Mesothelial cell of epicardium (in vitro differentiated cells): ENCODE measurements around the gene GMIP. TPM values are rescaled to one million over a fixed set of nuclear protein-coding genes. Genes with fewer than 3 reads are reported as not detected.
"Not testable (repeated sequence)": the region's sequence is repeated elsewhere in the genome, so short reads cannot be mapped to it uniquely, and the experiment has no call there.

Experiments
- DNase-seq, 2 experiments: peaks; one replicate each; pipeline ENCODE4 v3.0.0; 2021; ENCODE audit warnings: low spot score in 2 of 2; ENCODE audit not compliant: unreplicated experiment in 2 of 2
- H3K27ac Mint-ChIP-seq: 2 replicates; pipeline ENCODE4 v1.8.0; 2021; ENCODE audit warnings: mixed read lengths
- H3K27me3 Mint-ChIP-seq: 2 replicates; pipeline ENCODE4 v1.8.0; 2021; ENCODE audit warnings: low read depth, mixed read lengths
- H3K36me3 Mint-ChIP-seq: 2 replicates; pipeline ENCODE4 v1.8.0; 2021; ENCODE audit warnings: mixed read lengths
- H3K4me1 Mint-ChIP-seq: 2 replicates; pipeline ENCODE4 v1.8.0; 2021; ENCODE audit warnings: mixed read lengths
- H3K4me3 Mint-ChIP-seq: 2 replicates; pipeline ENCODE4 v1.8.0; 2021; ENCODE audit warnings: mild to moderate bottlenecking, moderate library complexity, mixed read lengths
- H3K9me3 Mint-ChIP-seq: 2 replicates; pipeline ENCODE4 v1.8.0; 2021; ENCODE audit warnings: mixed read lengths
- CTCF ChIP-seq: fragments of 200-600 bp; sonication (generic); IDR thresholded peaks from one replicate; pipeline ENCODE4 v1.5.0; 2021; ENCODE audit warnings: antibody characterized with exemption; ENCODE audit not compliant: unreplicated experiment
- total RNA-seq: library from RNA; stranded (reverse); gene quantifications from 3 replicates; pipeline ENCODE4 v1.2.1, GENCODE V29; 2021

The GMIP gene
- total RNA-seq, 1 donor from 2014 or later: 25.1 TPM

- TF ChIP-seq CTCF: no peak
- Mint-ChIP-seq H3K27me3 (no peaks in the 10 kb centered on the region), H3K36me3 (no peaks in the 10 kb centered on the region), H3K4me1 (peaks cover 30% of the 10 kb centered on the region), H3K4me3 (peak within 1 kb of the TSS; percentile 74), H3K27ac (peak within 1 kb of the TSS; percentile 84), H3K9me3 (no peaks in the 10 kb centered on the region)
- DNase-seq: peak; percentile 97 to 98
Observed at GRCh38 chr19:19618219-19619051, 25.0 kb downstream of the GMIP start, which contains the start of gene PBX4. PBX4 (minus strand) TSS chr19:19618687; CDS start chr19:19618629, 58 bp downstream.

- no peak overlapping the region for H3K27ac Mint-ChIP-seq
- H3K36me3 Mint-ChIP-seq: no peaks in the 10 kb centered on the region
- no peak overlapping the region for H3K4me3 Mint-ChIP-seq
- DNase-seq: no peak
- no peaks in the 10 kb centered on the region for H3K27me3 Mint-ChIP-seq
- no peak for TF ChIP-seq CTCF
- no peaks in the 10 kb centered on the region for H3K9me3 Mint-ChIP-seq
- H3K4me1 Mint-ChIP-seq: peaks cover 46% of the 10 kb centered on the region
Observed at GRCh38 chr19:19615086-19615485, 28.4 kb downstream of the GMIP start.

GRCh38 chr19:19613506-19613905 lies 30.0 kb downstream of the GMIP start:
- Mint-ChIP-seq H3K36me3 (no peaks in the 10 kb centered on the region), H3K27ac (peak overlapping the region; percentile 88), H3K4me1 (peaks cover 32% of the 10 kb centered on the region), H3K27me3 (no peaks in the 10 kb centered on the region), H3K9me3 (no peaks in the 10 kb centered on the region), H3K4me3 (no peak overlapping the region)
- TF ChIP-seq CTCF: no peak
- DNase-seq: no peak

- Mint-ChIP-seq H3K27me3 (no peaks in the 10 kb centered on the region), H3K4me3 (no peak overlapping the region), H3K27ac (peak overlapping the region; percentile 84), H3K4me1 (peaks cover 21% of the 10 kb centered on the region), H3K9me3 (no peaks in the 10 kb centered on the region), H3K36me3 (no peaks in the 10 kb centered on the region)
- TF ChIP-seq CTCF: no peak
- no peak for DNase-seq
Observed at GRCh38 chr19:19610376-19611202, 32.9 kb downstream of the GMIP start.

GRCh38 chr19:19606686-19607085 lies 36.8 kb downstream of the GMIP start:
- not testable (repeated sequence) for H3K4me3 Mint-ChIP-seq, H3K27ac Mint-ChIP-seq, DNase-seq

GRCh38 chr19:19606021-19606420 lies 37.4 kb downstream of the GMIP start:
- Mint-ChIP-seq H3K4me1 (peaks cover 7% of the 10 kb centered on the region), H3K36me3 (no peaks in the 10 kb centered on the region), H3K27ac (no peak overlapping the region), H3K4me3 (no peak overlapping the region), H3K27me3 (no peaks in the 10 kb centered on the region), H3K9me3 (no peaks in the 10 kb centered on the region)
- no peak for TF ChIP-seq CTCF
- DNase-seq: no peak

More at GRCh38 chr19:19606686-19607085, 36.8 kb downstream of the GMIP start:
- H3K4me1 Mint-ChIP-seq, H3K9me3 Mint-ChIP-seq, H3K36me3 Mint-ChIP-seq, H3K27me3 Mint-ChIP-seq: not testable (repeated sequence)
